Activated CD4-positive, alpha-beta T cell treated with anti-CD3 and anti-CD28 coated beads, Interleukin-2, Interleukin-6, amounts not matched to agents 100 ng/mL and 50 ng/mL, durations not matched to agents 16 hours and 8 hours (primary cell): ENCODE results near the gene SKAP1.
A peak's percentile ranks its signal among the peaks of the same experiment; 100 is the strongest.
"Not testable (repeated sequence)": the region's sequence is repeated elsewhere in the genome, so short reads cannot be mapped to it uniquely, and the experiment has no call there.

Experiments
- DNase-seq: peaks from one replicate; pipeline ENCODE4 v3.0.0-alpha.2; 2020

The SKAP1 gene

DNA sequence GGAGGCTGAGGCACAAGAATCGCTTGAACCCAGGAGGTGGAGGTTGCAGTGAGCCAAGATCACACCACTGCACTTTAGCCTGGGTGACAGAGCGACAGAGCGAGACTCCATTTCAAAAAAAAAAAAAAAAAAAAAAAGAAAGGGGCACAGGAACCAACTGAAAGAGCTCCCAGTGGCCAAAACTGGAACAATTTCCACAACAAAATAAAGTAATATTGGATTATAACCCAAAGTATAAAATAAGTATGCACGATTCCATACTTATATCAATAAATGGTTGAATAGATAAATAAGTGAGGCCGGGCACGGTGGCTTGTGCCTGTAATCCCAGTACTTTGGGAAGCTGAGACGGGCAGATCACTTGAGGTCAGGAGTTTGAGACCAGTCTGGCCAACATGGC, 19.2 kb downstream of the SKAP1 start:
- not testable (repeated sequence) for DNase-seq

DNA sequence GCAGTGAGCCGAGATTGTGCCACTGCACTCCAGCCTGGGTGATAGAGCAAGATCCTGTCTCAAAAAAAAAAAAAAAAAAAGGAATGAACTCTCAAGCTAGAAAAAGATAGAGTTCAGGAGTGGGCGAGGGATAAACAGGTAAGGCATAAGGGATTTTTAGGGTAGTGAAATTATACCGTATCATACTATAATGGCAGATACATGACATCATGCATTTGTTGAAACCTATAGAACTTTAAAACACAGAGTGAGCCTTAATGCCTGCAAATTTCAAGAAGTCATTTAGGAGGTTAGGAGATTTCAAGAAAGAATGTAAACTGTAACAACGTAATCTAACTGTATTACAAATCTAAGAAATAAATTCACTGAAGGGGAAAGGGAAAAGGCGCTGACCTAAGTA, 20.4 kb downstream of the SKAP1 start:
- DNase-seq = no peak

DNA sequence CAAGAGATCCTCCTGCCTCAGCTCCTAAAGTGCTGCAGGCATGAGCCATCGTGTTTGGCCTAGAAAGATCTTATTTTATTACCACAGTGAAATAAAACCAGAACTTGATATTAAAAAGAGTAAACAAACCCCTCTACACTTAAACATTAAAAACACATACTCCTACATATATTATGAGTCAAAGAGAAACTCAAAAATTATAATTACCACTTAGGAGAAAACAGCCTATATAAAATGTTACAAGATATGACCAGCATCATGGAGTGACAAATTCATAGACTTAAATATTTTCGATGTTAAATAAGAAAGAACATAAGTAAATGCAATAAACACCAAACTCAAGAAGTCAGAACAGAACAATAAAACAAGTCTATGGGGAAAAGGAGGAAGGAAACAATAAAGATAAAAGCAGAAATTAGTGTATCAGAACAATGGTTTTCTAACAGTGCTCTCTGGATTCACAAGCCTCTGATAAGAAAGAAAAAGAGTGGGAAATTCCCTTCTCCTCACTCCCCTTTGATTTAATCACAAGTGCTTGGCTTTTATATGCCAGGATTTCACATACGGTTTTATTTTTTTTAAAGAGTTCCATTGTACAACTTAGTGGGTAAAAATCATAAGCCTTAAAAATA, 23.0 kb downstream of the SKAP1 start:
- DNase-seq = no peak

DNA sequence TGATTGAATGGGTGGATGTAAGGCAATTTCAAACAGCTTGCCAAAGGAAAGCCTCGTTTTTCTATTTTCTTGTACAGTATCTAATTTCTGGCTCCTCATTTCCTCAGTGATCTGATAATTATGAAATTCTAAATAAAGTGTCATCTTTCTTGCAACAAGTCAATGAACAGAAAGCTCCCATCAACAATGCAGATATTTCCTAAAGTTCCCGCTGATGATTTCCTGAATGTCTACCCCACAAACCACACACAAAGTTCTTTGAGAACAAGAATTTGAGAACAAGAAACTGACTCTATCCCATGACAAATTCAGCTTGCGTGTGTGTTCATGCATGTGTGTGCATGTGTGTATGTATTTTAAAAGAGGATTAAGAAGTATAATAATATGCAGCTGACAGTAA, 35.2 kb downstream of the SKAP1 start:
- DNase-seq = no peak

DNA sequence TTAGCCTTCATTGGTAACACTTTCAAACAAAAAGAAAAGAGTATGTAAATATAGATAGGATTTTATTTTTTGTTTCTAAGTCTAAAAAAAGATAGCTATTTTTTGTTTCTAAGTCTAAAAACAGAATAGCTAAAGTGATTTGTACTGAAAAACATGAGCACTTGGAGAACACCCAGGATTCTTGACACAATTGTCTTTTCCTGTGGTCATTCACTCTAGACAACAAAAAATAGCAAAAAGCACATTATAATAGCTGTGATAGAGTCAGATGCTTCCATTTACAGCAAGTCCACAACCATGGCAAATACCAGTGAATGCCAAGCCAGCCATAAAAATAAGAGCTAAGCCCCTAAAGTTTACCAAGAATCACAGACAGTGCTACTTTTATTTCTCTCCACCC, 36.7 kb downstream of the SKAP1 start:
- DNase-seq = no peak

DNA sequence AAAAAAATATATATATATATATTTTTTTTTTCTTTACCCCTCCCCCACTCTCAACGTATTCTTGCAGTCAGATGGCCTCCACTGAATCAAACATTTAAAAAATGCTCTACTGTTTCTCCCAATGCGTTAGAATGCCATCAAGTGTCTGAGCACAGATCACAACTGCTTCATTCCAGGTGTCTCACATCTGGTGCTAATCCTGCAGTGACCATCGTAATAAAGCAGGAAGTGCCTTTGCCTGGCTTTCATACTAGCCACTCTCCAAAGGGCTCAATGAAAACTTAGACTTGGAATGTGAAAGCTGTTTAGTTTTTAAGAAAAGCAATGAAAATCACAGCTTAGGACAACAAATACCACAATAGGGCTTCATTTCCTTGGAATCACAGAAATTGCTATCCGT, 37.2 kb downstream of the SKAP1 start:
- no peak for DNase-seq

DNA sequence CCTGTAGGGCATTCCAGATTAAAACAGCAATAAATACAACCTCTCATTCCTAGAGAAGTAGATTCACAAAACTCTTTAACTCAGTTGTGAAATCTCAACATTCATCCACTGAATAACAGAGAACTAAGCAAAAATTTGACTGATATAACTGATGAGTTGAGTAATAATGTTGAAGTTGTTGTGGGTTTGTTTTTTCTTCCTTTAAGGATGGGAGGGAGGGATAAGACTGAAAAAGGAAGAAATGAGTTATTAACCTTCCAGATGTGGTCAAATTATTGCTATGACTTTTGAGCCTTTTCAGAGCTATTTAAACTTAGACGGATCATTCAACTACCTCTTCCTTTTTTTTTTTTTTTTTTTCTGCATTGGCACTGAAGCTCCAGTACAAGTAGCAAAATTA, 38.6 kb downstream of the SKAP1 start:
- peak; percentile 32 for DNase-seq

DNA sequence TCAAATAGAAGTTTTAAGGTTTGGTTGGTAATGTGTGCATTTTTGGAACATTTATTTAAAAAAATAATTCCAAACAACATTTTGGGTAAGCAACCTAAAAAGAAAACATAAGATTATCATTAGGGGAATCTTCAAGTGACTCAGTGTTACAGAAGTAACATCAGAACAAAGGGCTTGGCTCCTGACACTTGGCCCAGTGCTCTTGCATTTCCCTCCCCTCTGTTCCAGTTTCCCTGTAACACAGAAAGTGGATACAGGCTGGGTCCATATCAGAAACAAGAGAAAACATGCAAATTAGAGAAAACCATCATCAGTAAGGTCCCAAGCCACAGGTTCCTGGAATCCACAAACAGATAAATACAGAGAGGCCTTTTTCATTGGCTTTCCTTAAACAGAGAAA, 40.1 kb downstream of the SKAP1 start:
- no peak for DNase-seq

DNA sequence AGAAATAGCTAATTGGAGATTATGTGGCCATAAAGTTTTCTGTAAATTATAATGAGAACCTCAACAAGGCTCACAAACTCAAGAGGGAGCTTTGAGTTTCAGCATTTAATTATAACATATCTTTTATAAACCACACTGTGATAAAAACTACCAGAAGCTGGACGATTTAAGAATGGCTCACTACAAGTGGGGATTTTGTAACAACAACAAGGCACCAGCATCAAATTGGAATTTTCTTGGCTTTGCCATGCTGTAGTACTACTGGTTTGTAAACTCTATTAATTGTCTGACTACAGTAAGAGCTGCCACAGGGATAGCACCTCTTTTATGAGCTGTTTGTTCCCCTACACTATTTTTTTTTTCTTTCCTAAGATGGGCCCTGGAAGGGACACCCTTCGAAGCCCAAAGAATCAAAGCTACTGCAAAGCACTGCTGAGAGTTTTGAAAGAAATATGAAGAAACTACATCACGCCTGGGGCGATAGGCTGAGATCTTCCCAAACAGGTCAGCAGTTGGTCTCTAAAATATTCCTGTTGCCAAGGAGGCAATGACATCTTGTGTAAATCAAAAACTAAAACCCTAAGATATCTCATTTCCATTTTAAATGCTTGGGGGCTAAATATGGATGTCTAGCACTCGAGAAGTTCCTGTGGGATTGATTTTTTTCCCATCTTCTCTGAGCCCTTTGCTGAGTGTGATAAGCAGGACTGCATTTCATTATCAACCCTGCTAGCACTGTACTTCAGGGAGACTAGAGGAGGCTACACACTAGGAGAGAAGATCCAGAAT, 40.9 kb downstream of the SKAP1 start:
- DNase-seq = no peak

DNA sequence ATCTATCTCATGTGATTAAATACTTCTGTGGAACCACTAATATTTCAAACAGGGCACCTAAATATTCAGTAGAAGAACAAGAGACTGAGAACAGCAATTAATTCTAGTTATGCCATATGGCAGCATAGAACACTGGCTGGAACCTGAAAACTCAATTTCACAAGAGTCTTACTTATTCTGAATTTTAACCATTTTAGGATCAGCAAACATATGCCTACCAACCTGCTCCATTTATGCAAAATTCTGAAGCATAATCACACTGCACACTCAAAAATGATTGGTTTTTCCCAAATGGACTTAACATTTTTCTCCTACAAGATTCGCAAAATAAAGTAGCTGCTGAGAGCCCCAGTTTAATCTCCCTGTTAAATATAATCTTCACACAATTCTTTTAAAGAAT, 43.2 kb downstream of the SKAP1 start:
- no peak for DNase-seq

DNA sequence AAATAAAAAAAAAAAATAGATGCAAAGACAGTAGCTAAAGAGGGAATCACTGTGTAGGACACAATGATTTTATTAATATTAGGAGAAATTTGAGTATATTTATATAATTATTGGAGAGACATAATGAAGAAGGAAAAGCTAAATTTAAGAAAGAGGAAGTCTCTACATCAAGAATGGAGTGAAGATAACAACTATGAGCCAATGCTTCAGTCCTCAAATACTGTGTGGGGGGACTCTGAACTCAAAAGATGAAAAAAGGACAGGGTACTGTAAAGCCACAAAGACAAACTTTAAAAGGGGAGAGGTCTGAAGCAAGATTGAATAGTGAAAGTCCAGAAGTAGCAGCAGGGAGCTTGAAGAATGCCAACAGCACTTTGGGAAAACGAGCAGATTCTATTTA, 44.7 kb downstream of the SKAP1 start:
- DNase-seq = no peak

DNA sequence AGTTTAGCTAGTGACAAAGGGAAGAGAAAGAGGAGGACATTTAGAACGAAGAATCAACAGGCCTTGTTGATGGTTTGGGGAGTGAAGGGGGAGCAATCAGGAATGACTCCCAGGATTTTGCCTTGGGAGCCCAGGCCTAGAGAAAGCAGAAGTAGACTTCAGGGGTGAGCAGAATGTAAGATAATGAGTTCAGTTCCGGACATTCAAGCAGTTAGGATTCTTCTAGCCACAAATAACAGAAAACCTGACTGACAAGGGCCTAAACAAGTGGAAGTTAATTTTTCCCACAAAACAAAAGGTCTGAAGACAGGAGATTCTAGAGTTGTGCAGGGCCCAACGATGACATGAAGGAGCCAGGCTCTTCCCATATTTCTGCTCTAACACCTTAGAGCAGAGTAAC, 45.9 kb downstream of the SKAP1 start:
- no peak for DNase-seq

DNA sequence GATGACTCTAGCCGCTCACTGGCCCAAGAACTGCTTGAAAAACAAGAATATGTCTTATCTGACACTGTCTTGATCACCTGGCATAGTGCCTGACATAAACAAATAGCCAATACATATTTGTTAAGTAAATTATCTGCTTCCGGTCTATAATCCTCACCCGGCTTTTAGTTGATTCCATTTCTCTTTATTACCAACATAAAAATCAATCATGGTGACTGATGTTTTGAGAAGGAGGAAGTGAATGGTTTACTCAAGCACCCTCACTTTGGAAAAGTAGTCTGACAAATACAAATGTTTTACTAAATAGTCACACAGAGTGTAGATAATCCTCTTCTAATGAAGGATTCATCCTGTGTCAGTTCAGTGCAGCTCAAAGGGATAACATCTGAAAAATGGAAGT, 47.0 kb downstream of the SKAP1 start:
- DNase-seq = no peak

DNA sequence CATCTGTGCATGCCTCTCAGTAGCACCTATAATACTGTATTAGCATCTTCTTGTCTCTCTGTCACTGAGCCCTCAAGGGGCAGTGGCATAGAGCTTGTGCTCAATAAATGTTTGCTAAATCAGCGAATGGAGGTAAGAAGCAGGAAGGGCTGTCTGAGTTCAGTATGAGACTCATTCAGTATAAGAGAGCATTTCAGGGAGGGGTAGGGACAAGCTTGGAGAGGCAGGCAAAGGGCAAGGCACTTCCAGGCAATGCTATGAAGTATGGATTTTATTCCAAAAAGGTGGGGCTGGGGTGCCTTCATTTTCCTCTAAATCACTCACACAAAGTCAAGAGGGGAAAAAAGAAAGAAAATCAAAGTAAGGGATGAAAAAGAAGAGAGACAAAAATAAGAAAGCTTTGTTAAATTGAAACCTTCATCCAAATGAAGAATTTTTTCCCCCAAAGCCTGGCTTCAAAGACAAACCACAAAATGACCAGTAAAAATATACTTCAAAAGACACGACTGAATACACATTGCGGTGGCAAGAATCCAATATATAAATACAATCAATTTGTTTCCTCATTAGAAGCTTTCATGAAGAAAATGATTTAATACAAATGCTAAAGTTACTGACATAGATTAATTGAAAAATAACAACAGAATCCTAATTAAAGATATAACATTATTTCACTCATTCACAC, 51.2 kb downstream of the SKAP1 start:
- no peak for DNase-seq

DNA sequence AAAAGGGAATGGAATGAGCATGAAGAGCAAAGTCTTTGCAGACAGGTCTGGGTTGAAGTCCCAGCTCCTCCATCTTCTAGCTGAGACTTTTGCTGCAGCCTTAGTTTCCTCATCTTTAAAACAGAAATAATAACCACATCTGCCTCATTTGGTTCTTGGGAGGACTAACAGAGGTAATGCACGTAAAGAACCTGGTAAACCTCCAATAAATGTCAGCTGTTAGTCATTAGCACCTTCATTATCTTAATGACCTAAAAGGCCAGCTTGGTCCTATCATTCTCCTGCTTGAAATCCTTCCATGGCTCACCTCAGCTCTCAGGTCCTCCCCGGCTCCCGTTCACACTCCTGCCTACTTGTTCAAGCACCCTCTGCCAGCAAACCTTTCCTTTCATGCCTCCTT, 51.8 kb downstream of the SKAP1 start:
- DNase-seq = no peak

DNA sequence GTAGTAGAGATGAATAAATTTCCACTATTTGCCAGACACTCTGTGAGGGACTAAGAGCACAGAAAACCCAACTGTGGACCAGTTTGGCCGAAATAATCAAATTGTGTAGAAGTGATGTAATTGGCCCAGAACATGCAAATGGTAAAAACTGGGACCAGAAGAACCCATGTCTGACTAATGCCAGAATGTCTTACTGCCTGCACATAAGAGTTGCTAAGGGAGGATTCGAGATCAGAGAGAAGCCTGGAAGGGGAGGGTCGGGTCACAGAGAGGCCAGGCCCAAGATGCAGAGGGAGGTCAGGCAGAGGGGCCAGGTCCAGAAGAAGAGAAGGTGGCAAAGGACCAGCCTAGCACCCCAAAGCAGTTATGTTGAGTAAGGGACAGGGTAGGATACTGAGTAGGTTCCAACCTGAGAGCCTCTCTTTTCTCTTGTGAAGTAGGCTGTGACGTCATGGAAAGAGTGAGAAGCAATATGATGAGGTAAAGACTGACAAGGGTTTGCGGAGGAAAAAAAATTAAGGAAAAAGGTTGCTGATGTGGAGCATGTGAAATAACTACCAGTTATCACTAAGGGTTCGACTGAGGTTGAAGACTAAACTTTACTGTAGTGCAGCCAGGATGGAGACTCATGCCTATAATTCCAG, 53.2 kb downstream of the SKAP1 start:
- no peak for DNase-seq

DNA sequence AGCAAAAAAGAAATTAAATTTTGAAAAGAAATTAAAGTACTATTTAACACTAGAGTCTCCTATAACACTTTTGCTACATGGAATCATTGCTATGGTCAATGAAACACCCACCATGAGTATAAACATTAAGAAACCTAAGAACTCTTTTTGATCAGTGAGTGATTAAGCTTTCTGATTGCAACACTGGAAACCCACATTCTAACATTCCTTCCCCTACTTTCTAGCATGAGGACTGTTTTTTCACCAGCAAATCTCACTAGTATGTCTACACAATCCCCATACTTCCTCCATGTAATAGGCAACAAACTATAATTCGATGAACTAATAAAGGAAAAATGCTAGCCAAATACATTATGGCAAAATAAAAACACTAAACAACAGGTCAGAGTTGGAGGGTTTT, 54.7 kb downstream of the SKAP1 start:
- DNase-seq = no peak

DNA sequence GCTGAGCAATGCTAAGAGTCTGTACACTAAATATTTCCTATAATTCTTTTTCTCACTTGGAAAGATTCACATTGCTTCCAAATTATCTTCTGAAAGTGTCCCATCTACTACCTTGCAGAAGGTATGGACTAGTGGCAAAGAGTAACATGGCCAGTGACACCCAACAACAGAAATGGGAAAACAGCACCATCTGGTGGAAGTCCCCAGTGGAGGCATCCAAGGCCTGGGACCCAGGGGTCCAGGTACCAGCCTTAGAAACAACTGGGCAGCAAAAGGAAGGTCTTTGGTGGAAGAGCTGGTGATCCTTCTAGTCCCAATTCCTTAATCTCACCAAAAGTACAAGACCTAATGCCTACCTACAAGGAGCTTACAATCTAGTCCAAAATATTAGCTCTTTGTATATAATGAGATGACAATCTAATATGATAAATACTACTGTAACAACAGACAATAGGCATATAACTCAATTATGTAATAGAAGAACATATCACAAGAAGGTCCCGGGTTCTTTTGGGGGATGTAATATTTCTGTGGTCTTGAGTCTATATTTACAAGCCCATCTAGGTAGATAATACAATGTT, 55.3 kb downstream of the SKAP1 start:
- DNase-seq = peak; percentile 36

DNA sequence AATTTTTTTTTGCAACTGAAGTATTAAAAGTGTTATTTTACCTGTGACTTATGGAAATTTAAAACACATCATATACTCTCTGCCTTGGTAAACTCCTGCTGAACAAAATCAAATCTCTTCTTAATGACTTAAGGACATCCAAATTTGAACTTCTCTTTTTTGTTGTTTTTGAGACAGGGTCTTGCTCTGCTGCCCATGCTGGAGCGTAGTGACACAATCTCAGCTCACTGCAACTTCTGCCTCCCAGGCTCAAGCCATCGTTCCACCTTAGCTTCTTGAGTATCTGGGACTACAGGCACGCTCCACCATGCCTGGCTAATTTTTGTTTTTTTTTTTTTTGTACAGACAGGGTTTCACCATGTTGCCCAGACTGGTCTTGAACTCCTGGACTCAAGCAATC, 56.1 kb downstream of the SKAP1 start:
- DNase-seq = no peak

DNA sequence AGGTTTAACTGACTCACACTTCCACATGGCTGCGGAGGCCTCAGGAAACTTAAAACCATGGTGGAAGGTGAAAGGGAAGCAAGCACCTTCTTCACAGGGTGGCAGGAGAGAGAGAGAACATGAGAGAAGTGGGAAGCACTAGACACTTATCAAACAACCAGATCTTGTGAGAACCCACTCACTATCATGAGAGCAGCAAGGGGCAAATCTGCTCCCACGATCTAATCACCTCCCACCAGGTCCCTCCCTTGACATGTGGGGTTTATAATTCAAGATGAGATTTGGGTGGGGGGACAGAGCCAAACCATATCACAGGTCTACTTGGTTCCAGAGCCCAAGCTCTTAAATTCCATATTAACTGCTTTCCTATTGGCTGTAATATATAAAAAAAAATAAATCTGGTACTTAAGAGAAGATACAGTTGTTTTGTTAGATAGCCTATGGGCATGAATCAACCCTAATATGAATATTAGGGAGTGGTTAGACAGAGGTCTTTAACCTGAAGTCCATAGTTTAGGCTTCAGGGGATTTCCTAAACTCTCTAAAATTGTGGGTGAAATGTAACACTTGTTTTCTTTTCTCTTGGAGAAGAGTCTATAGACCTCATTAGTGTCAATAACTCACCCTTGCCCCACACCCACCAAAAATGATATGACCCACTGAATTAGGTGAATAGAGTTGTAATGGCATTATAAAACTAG, 56.7 kb downstream of the SKAP1 start:
- no peak for DNase-seq

DNA sequence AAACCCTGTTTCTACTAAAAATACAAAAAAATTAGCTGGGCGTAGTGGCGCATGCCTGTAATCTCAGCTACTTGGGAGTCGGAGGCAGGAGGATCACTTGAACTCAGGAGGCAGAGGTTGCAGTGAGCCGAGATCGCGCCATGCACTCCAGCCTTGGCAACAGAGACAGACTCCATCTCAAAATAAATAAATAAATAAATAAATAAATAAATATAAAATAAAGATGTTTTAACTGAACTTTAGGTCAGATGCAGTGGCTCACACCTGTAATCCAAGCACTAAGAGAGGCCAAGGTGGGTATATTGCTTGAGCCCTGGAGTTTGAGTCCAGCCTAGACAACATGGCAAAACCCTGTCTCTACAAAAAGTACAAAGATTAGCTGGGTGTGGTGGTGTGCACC, 61.0 kb downstream of the SKAP1 start:
- DNase-seq = not testable (repeated sequence)

DNA sequence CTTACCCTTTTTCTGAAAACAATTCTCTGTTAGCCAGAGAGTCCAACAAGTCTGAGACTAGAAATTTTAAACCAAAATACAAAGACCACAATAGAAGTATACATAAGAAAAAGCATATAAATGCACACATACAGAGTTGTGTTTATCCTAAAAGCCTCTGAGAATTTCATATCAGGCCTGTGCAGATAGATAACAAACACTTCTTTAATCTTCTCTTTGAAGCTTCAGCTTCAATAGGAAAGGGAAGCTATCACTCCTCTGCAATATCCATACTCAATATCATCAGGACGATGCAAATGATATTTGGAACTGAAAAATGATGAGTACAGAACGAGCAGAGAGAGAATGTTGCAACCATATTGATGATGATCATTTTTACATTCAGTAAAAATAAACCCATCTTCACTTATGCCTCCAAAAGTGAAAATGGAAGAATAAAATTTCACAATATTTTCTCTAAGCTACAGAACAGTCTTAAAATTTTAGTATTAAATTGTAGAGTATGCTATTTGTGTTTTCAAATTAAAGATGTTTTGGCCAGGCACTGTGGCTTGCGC, 61.6 kb downstream of the SKAP1 start:
- no peak for DNase-seq
